ENCODE measurements around the gene NCKAP5L.

The NCKAP5L gene

DNA sequence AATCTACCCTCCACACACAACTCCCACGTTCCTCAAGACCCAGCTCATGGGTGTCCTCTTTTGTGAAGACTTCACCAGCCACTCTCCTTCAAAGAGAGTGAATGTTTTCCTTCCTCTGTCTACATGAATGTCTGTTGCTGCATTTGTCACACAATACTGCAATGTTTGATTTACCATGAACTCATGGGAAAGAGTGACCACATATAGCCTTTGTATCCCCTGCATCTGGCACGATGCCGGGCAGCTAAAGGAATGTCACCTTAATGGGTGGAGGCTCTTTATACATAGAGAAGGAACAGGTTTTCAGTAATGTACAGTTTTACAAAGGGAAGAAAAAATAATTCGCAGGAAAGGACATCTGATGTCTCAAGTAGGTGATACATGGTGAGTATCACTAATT, 26.8 kb upstream of the NCKAP5L start:
- H3K27ac ChIP-seq (ENCODE audit: low read depth, low read length): no peak overlapping the region
- no peaks in the 10 kb centered on the region for H3K9me2 ChIP-seq (replicated peaks; ENCODE audit: insufficient read depth, low read length)
- TF ChIP-seq EZH2phosphoT487 (conservative IDR thresholded peaks at IDR 0.05; ENCODE audit: low read length): no peak
- TF ChIP-seq, protein P1, sequence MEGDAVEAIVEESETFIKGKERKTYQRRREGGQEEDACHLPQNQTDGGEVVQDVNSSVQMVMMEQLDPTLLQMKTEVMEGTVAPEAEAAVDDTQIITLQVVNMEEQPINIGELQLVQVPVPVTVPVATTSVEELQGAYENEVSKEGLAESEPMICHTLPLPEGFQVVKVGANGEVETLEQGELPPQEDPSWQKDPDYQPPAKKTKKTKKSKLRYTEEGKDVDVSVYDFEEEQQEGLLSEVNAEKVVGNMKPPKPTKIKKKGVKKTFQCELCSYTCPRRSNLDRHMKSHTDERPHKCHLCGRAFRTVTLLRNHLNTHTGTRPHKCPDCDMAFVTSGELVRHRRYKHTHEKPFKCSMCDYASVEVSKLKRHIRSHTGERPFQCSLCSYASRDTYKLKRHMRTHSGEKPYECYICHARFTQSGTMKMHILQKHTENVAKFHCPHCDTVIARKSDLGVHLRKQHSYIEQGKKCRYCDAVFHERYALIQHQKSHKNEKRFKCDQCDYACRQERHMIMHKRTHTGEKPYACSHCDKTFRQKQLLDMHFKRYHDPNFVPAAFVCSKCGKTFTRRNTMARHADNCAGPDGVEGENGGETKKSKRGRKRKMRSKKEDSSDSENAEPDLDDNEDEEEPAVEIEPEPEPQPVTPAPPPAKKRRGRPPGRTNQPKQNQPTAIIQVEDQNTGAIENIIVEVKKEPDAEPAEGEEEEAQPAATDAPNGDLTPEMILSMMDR (IDR thresholded peaks at IDR 0.05; ENCODE audit: insufficient read depth, low read length, poor library complexity, severe bottlenecking): no peak
- H3K4me2 ChIP-seq (ENCODE audit: low read depth, low read length, poor library complexity, severe bottlenecking): no peak overlapping the region
- no peaks in the 10 kb centered on the region for H3K79me2 ChIP-seq (ENCODE audit: insufficient read depth, low read length)
- H3K9me3 ChIP-seq (ENCODE audit: insufficient read depth, low read length): no peaks in the 10 kb centered on the region
- no peak overlapping the region for H2AFZ ChIP-seq (ENCODE audit: low read depth, low read length, severe bottlenecking)
- H3F3A ChIP-seq (ENCODE audit: insufficient read depth): no peaks in the 10 kb centered on the region
- no peaks in the 10 kb centered on the region for H3K27me3 ChIP-seq (ENCODE audit: low read length)
- no peaks in the 10 kb centered on the region for H4K20me1 ChIP-seq (ENCODE audit: low read depth, low read length)
- H3K36me3 ChIP-seq (ENCODE audit: low read length): no peaks in the 10 kb centered on the region
- no peak overlapping the region for H3K9ac ChIP-seq (ENCODE audit: low read length)
- no peak overlapping the region for H3K4me3 ChIP-seq (ENCODE audit: insufficient read depth, low read length, poor library complexity, severe bottlenecking)

DNA sequence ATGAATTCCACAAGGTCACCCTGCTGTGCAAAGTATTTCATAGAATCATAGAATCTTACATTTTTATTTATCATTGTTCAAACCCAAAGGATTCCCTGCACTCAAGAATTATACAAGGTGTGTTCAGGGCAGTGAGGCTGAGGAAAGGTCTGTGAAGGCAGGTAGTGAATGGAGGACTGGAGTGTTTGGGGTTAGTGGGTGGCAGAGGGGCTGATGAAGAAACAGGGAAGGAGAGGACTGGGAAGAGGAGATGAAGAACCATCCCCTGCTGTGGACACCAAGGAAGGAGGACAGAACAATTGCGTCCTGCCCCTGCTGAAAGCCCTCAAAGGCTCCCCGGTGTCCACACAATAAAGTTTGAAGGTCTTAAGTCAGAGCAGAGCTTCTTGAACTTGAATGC, 25.5 kb upstream of the NCKAP5L start:
- no peaks in the 10 kb centered on the region for H3K9me2 ChIP-seq (replicated peaks; ENCODE audit: insufficient read depth, low read length)
- H3K27ac ChIP-seq (ENCODE audit: low read depth, low read length): no peak overlapping the region
- H3F3A ChIP-seq (ENCODE audit: insufficient read depth): no peaks in the 10 kb centered on the region
- TF ChIP-seq, protein P1 (IDR thresholded peaks at IDR 0.05; ENCODE audit: insufficient read depth, low read length, poor library complexity, severe bottlenecking): no peak
- no peak for TF ChIP-seq EZH2phosphoT487 (conservative IDR thresholded peaks at IDR 0.05; ENCODE audit: low read length)
- no peaks in the 10 kb centered on the region for H3K79me2 ChIP-seq (ENCODE audit: insufficient read depth, low read length)
- no peaks in the 10 kb centered on the region for H3K36me3 ChIP-seq (ENCODE audit: low read length)
- H3K4me2 ChIP-seq (ENCODE audit: low read depth, low read length, poor library complexity, severe bottlenecking): no peak overlapping the region
- no peaks in the 10 kb centered on the region for H3K27me3 ChIP-seq (ENCODE audit: low read length)
- H3K9ac ChIP-seq (ENCODE audit: low read length): no peak overlapping the region
- no peaks in the 10 kb centered on the region for H4K20me1 ChIP-seq (ENCODE audit: low read depth, low read length)
- no peak overlapping the region for H3K4me3 ChIP-seq (ENCODE audit: insufficient read depth, low read length, poor library complexity, severe bottlenecking)
- no peak overlapping the region for H2AFZ ChIP-seq (ENCODE audit: low read depth, low read length, severe bottlenecking)
- no peaks in the 10 kb centered on the region for H3K9me3 ChIP-seq (ENCODE audit: insufficient read depth, low read length)

DNA sequence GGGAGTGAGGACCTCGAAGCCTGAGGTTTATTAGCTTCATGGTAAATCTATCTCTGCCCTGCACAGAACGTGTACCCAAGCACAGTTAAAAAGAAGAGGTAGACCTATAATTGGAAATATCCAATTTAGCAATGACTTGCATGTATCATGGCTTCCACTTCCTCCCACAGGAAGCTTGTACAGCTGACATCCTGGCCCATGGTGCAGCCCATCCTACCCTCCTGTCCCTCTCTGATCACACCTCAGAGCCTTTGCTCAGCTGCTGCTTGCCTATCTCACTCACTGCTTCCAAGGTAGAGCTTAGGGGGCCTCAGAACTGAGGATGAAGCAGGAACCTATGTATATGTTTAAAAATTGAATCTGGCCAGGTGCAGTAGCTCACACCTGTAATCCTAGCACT, 18.9 kb upstream of the NCKAP5L start:
- no peaks in the 10 kb centered on the region for H3K36me3 ChIP-seq (ENCODE audit: low read length)
- TF ChIP-seq EZH2phosphoT487 (conservative IDR thresholded peaks at IDR 0.05; ENCODE audit: low read length): no peak
- TF ChIP-seq, protein P1 (IDR thresholded peaks at IDR 0.05; ENCODE audit: insufficient read depth, low read length, poor library complexity, severe bottlenecking): no peak
- no peak overlapping the region for H3K4me3 ChIP-seq (ENCODE audit: insufficient read depth, low read length, poor library complexity, severe bottlenecking)
- no peaks in the 10 kb centered on the region for H3K9me3 ChIP-seq (ENCODE audit: insufficient read depth, low read length)
- no peaks in the 10 kb centered on the region for H3K79me2 ChIP-seq (ENCODE audit: insufficient read depth, low read length)
- H3K9ac ChIP-seq (ENCODE audit: low read length): no peak overlapping the region
- H3K4me2 ChIP-seq (ENCODE audit: low read depth, low read length, poor library complexity, severe bottlenecking): no peak overlapping the region
- no peak overlapping the region for H3K27ac ChIP-seq (ENCODE audit: low read depth, low read length)
- H3F3A ChIP-seq (ENCODE audit: insufficient read depth): no peaks in the 10 kb centered on the region; the same call in 1 of the 2 replicates
- no peaks in the 10 kb centered on the region for H3K27me3 ChIP-seq (ENCODE audit: low read length)
- H2AFZ ChIP-seq (ENCODE audit: low read depth, low read length, severe bottlenecking): no peak overlapping the region
- no peaks in the 10 kb centered on the region for H3K9me2 ChIP-seq (replicated peaks; ENCODE audit: insufficient read depth, low read length)
- H4K20me1 ChIP-seq (ENCODE audit: low read depth, low read length): no peaks in the 10 kb centered on the region

All from SU-DHL-6 (cell line).